Neuron (in vitro differentiated cells): ENCODE data around the gene ZNF48.
A peak's percentile ranks its signal among the peaks of the same experiment; 100 is the strongest.
"Not testable (repeated sequence)": the region's sequence is repeated elsewhere in the genome, so short reads cannot be mapped to it uniquely, and the experiment has no call there.

Experiments used
- H2AFZ ChIP-seq: one replicate; pipeline ENCODE4 v1.6.1; 2013; ENCODE audit warnings: low read depth, mild to moderate bottlenecking, inconsistent platforms, low read length, moderate library complexity
- H3K27me3 ChIP-seq: one replicate; pipeline ENCODE4 v1.6.1; 2013; ENCODE audit warnings: low read length; ENCODE audit not compliant: insufficient read depth
- H3K36me3 ChIP-seq: one replicate; pipeline ENCODE4 v1.6.1; 2013; ENCODE audit warnings: low read length; ENCODE audit not compliant: insufficient read depth
- H3K4me1 ChIP-seq: one replicate; pipeline ENCODE4 v1.6.1; 2013; ENCODE audit warnings: low read length; ENCODE audit not compliant: insufficient read depth
- H3K4me3 ChIP-seq: 2 replicates; pipeline ENCODE4 v1.5.1; 2013; ENCODE audit warnings: mild to moderate bottlenecking, low read length, moderate library complexity
- H3K9me3 ChIP-seq: one replicate; pipeline ENCODE4 v1.6.1; 2013; ENCODE audit warnings: low read length

The ZNF48 gene

GRCh38 chr16:30396627-30397026 is 1.4 kb downstream of the ZNF48 start:
- not testable (repeated sequence) for H3K27me3 ChIP-seq, H2AFZ ChIP-seq, H3K9me3 ChIP-seq
- H3K4me3 ChIP-seq, result peak overlapping the region; percentile 67
- H3K4me1 ChIP-seq, result peaks cover 36% of the 10 kb centered on the region
- H3K36me3 ChIP-seq, result peaks cover 25% of the 10 kb centered on the region

- Histone ChIP-seq H3K36me3 (peaks cover 25% of the 10 kb centered on the region), H3K4me3 (peak overlapping the region; percentile 67), H3K9me3 (no peaks in the 10 kb centered on the region), H3K27me3 (no peaks in the 10 kb centered on the region), H3K4me1 (peaks cover 36% of the 10 kb centered on the region), H2AFZ (no peak overlapping the region)
Measured at GRCh38 chr16:30397056-30397455, 1.8 kb downstream of the ZNF48 start.

GRCh38 chr16:30397776-30398660 is 2.8 kb downstream of the ZNF48 start:
- H3K9me3 ChIP-seq, result no peaks in the 10 kb centered on the region
- peaks cover 36% of the 10 kb centered on the region for H3K4me1 ChIP-seq
- H3K36me3 ChIP-seq, result peaks cover 25% of the 10 kb centered on the region
- no peaks in the 10 kb centered on the region for H3K27me3 ChIP-seq
- no peak overlapping the region for H3K4me3 ChIP-seq
- H2AFZ ChIP-seq, result no peak overlapping the region

- H3K9me3 ChIP-seq, result no peaks in the 10 kb centered on the region
- no peaks in the 10 kb centered on the region for H3K27me3 ChIP-seq
- no peak overlapping the region for H2AFZ ChIP-seq
- H3K36me3 ChIP-seq, result peaks cover 25% of the 10 kb centered on the region
- H3K4me3 ChIP-seq, result no peak overlapping the region
- peaks cover 36% of the 10 kb centered on the region for H3K4me1 ChIP-seq
Measured at GRCh38 chr16:30398661-30399434, 3.6 kb downstream of the ZNF48 start.

- peak overlapping the region; percentile 44 for H3K4me3 ChIP-seq
- no peak overlapping the region for H2AFZ ChIP-seq
- H3K36me3 ChIP-seq, result peaks cover 25% of the 10 kb centered on the region
- H3K4me1 ChIP-seq, result peaks cover 36% of the 10 kb centered on the region
- H3K9me3 ChIP-seq, result no peaks in the 10 kb centered on the region
- H3K27me3 ChIP-seq, result no peaks in the 10 kb centered on the region
Measured at GRCh38 chr16:30399435-30400186, 4.4 kb downstream of the ZNF48 start.

- no peaks in the 10 kb centered on the region for H3K9me3 ChIP-seq
- peaks cover 25% of the 10 kb centered on the region for H3K4me1 ChIP-seq
- no peak overlapping the region for H2AFZ ChIP-seq
- H3K4me3 ChIP-seq, result no peak overlapping the region
- peaks cover 24% of the 10 kb centered on the region for H3K36me3 ChIP-seq
- H3K27me3 ChIP-seq, result no peaks in the 10 kb centered on the region
Measured at GRCh38 chr16:30401768-30402425, 6.7 kb downstream of the ZNF48 start.

GRCh38 chr16:30406795-30407101 is 11.5 kb downstream of the ZNF48 start:
- Histone ChIP-seq H2AFZ (peak overlapping the region; percentile 50), H3K27me3 (no peaks in the 10 kb centered on the region), H3K4me1 (peaks cover 7% of the 10 kb centered on the region), H3K4me3 (peak overlapping the region; percentile 68), H3K9me3 (no peaks in the 10 kb centered on the region), H3K36me3 (peaks cover 8% of the 10 kb centered on the region)

GRCh38 chr16:30407102-30407803 is 12.0 kb downstream of the ZNF48 start, which contains the start of gene ZNF771:
Gene ZNF771 (plus strand): TSS chr16:30407606. CDS start chr16:30408054, 448 bp downstream.
- Histone ChIP-seq H3K36me3 (peaks cover 10% of the 10 kb centered on the region), H3K4me1 (peaks cover 7% of the 10 kb centered on the region), H3K9me3 (no peaks in the 10 kb centered on the region), H3K27me3 (no peaks in the 10 kb centered on the region), H2AFZ (peak within 1 kb of the TSS; percentile 50), H3K4me3 (peak within 1 kb of the TSS; percentile 68)

- H3K36me3 ChIP-seq, result peaks cover 12% of the 10 kb centered on the region
- peak overlapping the region; percentile 68 for H3K4me3 ChIP-seq
- no peaks in the 10 kb centered on the region for H3K9me3 ChIP-seq
- peaks cover 7% of the 10 kb centered on the region for H3K4me1 ChIP-seq
- no peaks in the 10 kb centered on the region for H3K27me3 ChIP-seq
- peak overlapping the region; percentile 50 for H2AFZ ChIP-seq
Measured at GRCh38 chr16:30407804-30408534, 12.7 kb downstream of the ZNF48 start.

GRCh38 chr16:30409125-30410060 is 14.2 kb downstream of the ZNF48 start:
- Histone ChIP-seq H3K4me1 (peaks cover 7% of the 10 kb centered on the region), H3K4me3 (no peak overlapping the region), H3K36me3 (peaks cover 21% of the 10 kb centered on the region), H3K27me3 (no peaks in the 10 kb centered on the region), H2AFZ (no peak overlapping the region), H3K9me3 (no peaks in the 10 kb centered on the region)
